ENCODE data around the gene MRPL33. TPM values are rescaled to one million over a fixed set of nuclear protein-coding genes. Genes with fewer than 3 reads are reported as not detected.

MRPL33 gene
- total RNA-seq, 4 donors from 2014 or later: 216 to 448 (median 360) TPM

GRCh38 chr2:27795093-27795834 lies 23.7 kb downstream of the MRPL33 start:
- TF ChIP-seq EP300 (IDR thresholded peaks at IDR 0.05) (no peak), CTCF (IDR thresholded peaks at IDR 0.05) (no peak), POLR2AphosphoS5 (IDR thresholded peaks at IDR 0.05) (no peak), POLR2A (IDR thresholded peaks at IDR 0.05) (no peak)
- H3K4me1 ChIP-seq: peaks cover 14 to 55% (median 24%) of the 10 kb centered on the region in 3 donors

GRCh38 chr2:27795868-27796277 lies 24.4 kb downstream of the MRPL33 start:
- peak; percentile 20 for ATAC-seq
- Histone ChIP-seq H3K27me3 (no peaks in the 10 kb centered on the region), H3K9me3 (no peaks in the 10 kb centered on the region), H3K4me3 (no peak overlapping the region), H3K4me1 (peaks cover 14 to 61% (median 28%) of the 10 kb centered on the region in 3 donors), H3K36me3 (no peaks in the 10 kb centered on the region), H3K27ac (peak overlapping the region; percentile 85 to 93 (median 89))
- WGBS, 2 donors (ENCODE audit: low coverage in 1 of 2): 15 to 19% methylated on average over 4 of the region's 4 CpGs
- TF ChIP-seq EP300 (IDR thresholded peaks at IDR 0.05) (no peak), POLR2AphosphoS5 (IDR thresholded peaks at IDR 0.05) (peak; percentile 68)

More at GRCh38 chr2:27795093-27795834, 23.7 kb downstream of the MRPL33 start:
- Histone ChIP-seq H3K4me3 (no peak overlapping the region), H3K36me3 (no peaks in the 10 kb centered on the region), H3K9me3 (no peaks in the 10 kb centered on the region), H3K27ac (peak overlapping the region; percentile 85 to 93 (median 89)), H3K27me3 (no peaks in the 10 kb centered on the region)
- 43 to 63% methylated on average over 3 to 5 of the region's 8 CpGs for WGBS, 2 donors (ENCODE audit: low coverage in 1 of 2)
- no peak for ATAC-seq

GRCh38 chr2:27796791-27797765 lies 25.6 kb downstream of the MRPL33 start:
- no peak for ATAC-seq
- 71 to 76% methylated on average over 5 to 9 of the region's 11 CpGs for WGBS, 2 donors (ENCODE audit: low coverage in 1 of 2)
- H3K9me3 ChIP-seq: no peaks in the 10 kb centered on the region
- H3K27ac ChIP-seq: peak overlapping the region; percentile 85 to 93 (median 89)
- peaks cover 14 to 68% (median 28%) of the 10 kb centered on the region in 3 donors for H3K4me1 ChIP-seq
- H3K36me3 ChIP-seq: no peaks in the 10 kb centered on the region
- TF ChIP-seq POLR2A (IDR thresholded peaks at IDR 0.05): no peak
- no peak overlapping the region for H3K4me3 ChIP-seq
- no peaks in the 10 kb centered on the region for H3K27me3 ChIP-seq

- TF ChIP-seq POLR2A (IDR thresholded peaks at IDR 0.05) (no peak), POLR2AphosphoS5 (IDR thresholded peaks at IDR 0.05) (no peak), EP300 (IDR thresholded peaks at IDR 0.05) (no peak)
- no peaks in the 10 kb centered on the region for H3K36me3 ChIP-seq
- peak overlapping the region; percentile 85 to 93 (median 89) for H3K27ac ChIP-seq
- peaks cover 14 to 75% (median 28%) of the 10 kb centered on the region in 3 donors for H3K4me1 ChIP-seq
- H3K27me3 ChIP-seq: no peaks in the 10 kb centered on the region
- no peaks in the 10 kb centered on the region for H3K9me3 ChIP-seq
- 80 to 92% methylated on average over 4 of the region's 4 CpGs for WGBS, 2 donors (ENCODE audit: low coverage in 1 of 2)
- H3K4me3 ChIP-seq: no peak overlapping the region
- no peak for ATAC-seq
Measured at GRCh38 chr2:27797841-27798240, 26.3 kb downstream of the MRPL33 start.

GRCh38 chr2:27798486-27798885 lies 27.0 kb downstream of the MRPL33 start:
- WGBS, 2 donors (ENCODE audit: low coverage in 1 of 2): 78 to 88% methylated on average over 5 to 7 of the region's 7 CpGs
- Histone ChIP-seq H3K27ac (peak overlapping the region; percentile 85 to 93 (median 89)), H3K9me3 (no peaks in the 10 kb centered on the region), H3K4me1 (peaks cover 14 to 77% (median 28%) of the 10 kb centered on the region in 3 donors), H3K36me3 (no peaks in the 10 kb centered on the region), H3K27me3 (no peaks in the 10 kb centered on the region), H3K4me3 (no peak overlapping the region)
- TF ChIP-seq CTCF (IDR thresholded peaks at IDR 0.05) (no peak), POLR2AphosphoS5 (IDR thresholded peaks at IDR 0.05) (no peak), POLR2A (IDR thresholded peaks at IDR 0.05) (no peak)
- no peak for ATAC-seq

GRCh38 chr2:27798948-27799645 lies 27.6 kb downstream of the MRPL33 start:
- 39 to 55% methylated on average over 8 to 10 of the region's 11 CpGs for WGBS, 2 donors (ENCODE audit: low coverage in 1 of 2)
- TF ChIP-seq POLR2AphosphoS5 (IDR thresholded peaks at IDR 0.05) (peak; percentile 85), CTCF (IDR thresholded peaks at IDR 0.05) (peak in 2 of 4 experiments; percentile 4 to 13), POLR2A (IDR thresholded peaks at IDR 0.05) (no peak), EP300 (IDR thresholded peaks at IDR 0.05) (no peak)
- Histone ChIP-seq H3K4me3 (no peak overlapping the region), H3K4me1 (peaks cover 14 to 77% (median 28%) of the 10 kb centered on the region in 3 donors), H3K9me3 (no peaks in the 10 kb centered on the region), H3K27me3 (no peaks in the 10 kb centered on the region), H3K27ac (peak overlapping the region; percentile 85 to 93 (median 89)), H3K36me3 (no peaks in the 10 kb centered on the region)
- ATAC-seq: peak; percentile 93

Measured in gastroesophageal sphincter (tissue), 4 donors.